ENCODE results near the gene RING1.

DNA sequence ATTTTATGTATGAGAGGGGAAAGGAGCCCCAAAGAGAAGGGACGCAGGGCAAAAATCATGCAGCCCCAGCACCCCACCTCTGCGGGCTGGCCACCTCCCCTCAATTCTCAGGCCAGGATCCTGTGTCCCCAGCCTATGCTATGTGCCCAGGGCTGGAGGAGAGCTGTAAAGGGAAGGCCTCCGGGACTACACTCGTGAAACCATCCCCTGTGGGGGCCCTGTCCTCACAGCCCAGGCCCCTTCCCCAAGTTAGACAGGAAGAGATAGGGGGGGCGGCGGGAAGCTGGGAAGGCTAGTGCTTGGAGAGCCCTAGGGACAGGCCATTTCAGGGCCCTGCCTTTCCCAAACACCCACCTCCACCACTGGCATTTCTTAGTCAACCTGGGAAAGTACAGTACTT lies 14.7 kb upstream of the RING1 start:
- TF ChIP-seq, protein P1, sequence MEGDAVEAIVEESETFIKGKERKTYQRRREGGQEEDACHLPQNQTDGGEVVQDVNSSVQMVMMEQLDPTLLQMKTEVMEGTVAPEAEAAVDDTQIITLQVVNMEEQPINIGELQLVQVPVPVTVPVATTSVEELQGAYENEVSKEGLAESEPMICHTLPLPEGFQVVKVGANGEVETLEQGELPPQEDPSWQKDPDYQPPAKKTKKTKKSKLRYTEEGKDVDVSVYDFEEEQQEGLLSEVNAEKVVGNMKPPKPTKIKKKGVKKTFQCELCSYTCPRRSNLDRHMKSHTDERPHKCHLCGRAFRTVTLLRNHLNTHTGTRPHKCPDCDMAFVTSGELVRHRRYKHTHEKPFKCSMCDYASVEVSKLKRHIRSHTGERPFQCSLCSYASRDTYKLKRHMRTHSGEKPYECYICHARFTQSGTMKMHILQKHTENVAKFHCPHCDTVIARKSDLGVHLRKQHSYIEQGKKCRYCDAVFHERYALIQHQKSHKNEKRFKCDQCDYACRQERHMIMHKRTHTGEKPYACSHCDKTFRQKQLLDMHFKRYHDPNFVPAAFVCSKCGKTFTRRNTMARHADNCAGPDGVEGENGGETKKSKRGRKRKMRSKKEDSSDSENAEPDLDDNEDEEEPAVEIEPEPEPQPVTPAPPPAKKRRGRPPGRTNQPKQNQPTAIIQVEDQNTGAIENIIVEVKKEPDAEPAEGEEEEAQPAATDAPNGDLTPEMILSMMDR (IDR thresholded peaks at IDR 0.05; ENCODE audit: insufficient read depth, low read depth, low read length), result no peak
- no peak for TF ChIP-seq EZH2 (IDR thresholded peaks at IDR 0.05; ENCODE audit: insufficient read depth, low read length)

Measured in astrocyte (in vitro differentiated cells and primary cell).